Epithelial cell of alveolus of lung (primary cell): ENCODE measurements around the gene SLC37A4. TPM values are rescaled to one million over a fixed set of nuclear protein-coding genes. Genes with fewer than 3 reads are reported as not detected.

ENCODE experiments used
- total RNA-seq: library from RNA; depleted of rRNA; stranded (reverse); fragments of >200 nt; gene quantifications from 2 replicates; pipeline ENCODE4 v1.2.1, GENCODE V29; 2015

SLC37A4 gene
- total RNA-seq: 15.3 and 19.8 TPM in 2 replicates

GRCh38 chr11:119030329-119031047 is at the start of gene SLC37A4:
SLC37A4 (minus strand) TSS chr11:119030877.

GRCh38 chr11:119067371-119068222 is 36.9 kb upstream of the SLC37A4 start, which contains the start of gene VPS11:
VPS11 (plus strand) TSS chr11:119067818; CDS start chr11:119067824, 6 bp downstream.

GRCh38 chr11:119057000-119057769 is 26.5 kb upstream of the SLC37A4 start, which contains the start of gene HYOU1:
HYOU1 (minus strand) TSS chr11:119057205; CDS start chr11:119056160, 1,045 bp downstream.

DNA sequence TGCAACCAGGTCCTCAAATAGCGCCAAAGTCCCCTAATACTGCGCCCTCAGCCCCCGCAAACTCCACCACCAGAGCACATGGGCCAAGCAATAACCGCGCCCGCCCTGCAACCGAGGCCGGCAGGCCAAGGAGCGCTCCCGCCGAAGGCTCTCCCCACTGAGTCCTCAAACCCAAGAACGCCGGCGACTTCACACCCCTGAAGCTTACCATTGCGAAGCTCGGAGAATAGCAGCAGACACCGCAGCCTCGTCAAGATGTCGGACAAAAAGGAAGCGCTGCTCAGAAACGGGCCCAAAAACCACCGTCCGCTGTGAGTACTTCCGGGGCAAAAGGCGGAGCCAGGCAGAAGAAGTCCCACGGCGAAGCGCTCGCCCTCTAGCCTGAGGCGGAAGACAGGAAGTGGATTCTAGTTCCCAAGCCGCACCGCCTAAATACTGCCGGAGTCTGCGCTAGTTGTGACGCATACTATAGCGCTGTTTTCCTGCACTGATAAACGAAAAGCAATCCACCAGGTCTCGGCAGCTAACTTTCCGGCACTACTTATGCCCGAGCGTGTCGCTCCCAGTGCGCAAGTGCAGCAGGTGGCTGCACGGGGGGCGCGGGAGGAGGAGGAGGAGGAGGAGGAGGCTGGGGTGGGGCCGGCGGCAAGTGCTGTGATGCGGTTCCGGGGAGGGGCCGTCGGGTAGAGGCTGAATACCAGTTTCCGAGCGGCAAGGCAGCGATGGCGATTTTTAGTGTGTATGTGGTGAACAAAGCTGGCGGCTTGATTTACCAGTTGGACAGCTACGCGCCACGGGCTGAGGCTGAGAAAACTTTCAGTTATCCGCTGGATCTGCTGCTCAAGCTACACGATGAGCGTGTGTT is 12.4 kb downstream of the SLC37A4 start, which contains the start of the genes RPS25 and TRAPPC4:
Gene RPS25, minus strand, starts transcription at position 270 of the 865 bp plus-strand sequence. Its CDS starts 59 bp downstream, at position 211.
Gene TRAPPC4, plus strand, starts transcription at position 693 of the 865 bp plus-strand sequence. Its CDS starts 30 bp downstream, at position 723.

DNA sequence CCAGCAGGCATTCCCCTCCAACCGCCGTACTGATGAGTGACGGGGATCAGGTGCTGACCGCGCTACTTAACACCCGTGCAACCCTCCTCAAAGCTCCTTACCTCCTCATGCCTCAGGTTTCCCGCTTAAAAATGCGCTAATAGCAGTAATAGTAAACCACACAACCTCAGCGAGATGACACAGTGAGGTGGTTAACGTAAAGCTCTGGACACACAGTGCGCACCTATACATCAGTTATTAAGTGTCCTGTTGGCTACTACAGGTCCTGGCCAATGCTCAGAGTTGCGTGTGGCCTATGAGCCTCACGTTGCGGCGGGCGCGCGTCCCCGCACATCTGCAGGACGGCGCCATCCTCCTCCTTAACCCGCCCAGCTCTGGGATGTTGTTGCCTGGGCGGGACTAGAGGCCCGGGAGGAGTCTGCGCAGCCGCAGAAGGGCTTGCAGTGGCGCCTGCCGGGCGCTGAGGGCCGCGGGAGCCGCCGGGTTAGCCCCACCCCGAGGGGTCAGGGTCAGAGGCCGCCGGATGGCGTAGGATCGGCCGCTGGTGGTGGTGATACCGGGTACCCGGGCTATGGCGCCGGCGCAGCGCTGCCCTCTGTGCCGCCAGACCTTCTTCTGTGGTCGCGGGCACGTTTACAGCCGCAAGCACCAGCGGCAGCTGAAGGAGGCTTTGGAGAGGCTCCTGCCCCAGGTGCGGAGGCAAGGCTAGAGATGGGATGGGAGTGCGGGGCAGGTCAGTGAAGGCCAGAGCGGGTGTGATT is 32.9 kb downstream of the SLC37A4 start, which contains the start of gene CENATAC:
Gene CENATAC, plus strand, starts transcription at position 512 of the 761 bp plus-strand sequence. Its CDS starts 60 bp downstream, at position 572.

Other genes with a start within 250 kb of the SLC37A4 start
- gene DDX6, start 239.7 kb downstream of the SLC37A4 start, total RNA-seq: 57.4 and 128 TPM in 2 replicates
- not detected in 2 replicates for gene CXCR5, start 147.0 kb downstream of the SLC37A4 start, total RNA-seq
- 21.3 and 49.2 TPM in 2 replicates for gene BCL9L, start 105.0 kb downstream of the SLC37A4 start, total RNA-seq
- not detected in 2 replicates for gene UPK2, start 74.6 kb downstream of the SLC37A4 start, total RNA-seq
- gene FOXR1, start 59.1 kb downstream of the SLC37A4 start, total RNA-seq: not detected in 2 replicates
- gene CENATAC, start 32.7 kb downstream of the SLC37A4 start, total RNA-seq: 2.3 and 10.1 TPM in 2 replicates
- 2,402 and 3,197 TPM in 2 replicates for gene RPS25, start 12.5 kb downstream of the SLC37A4 start, total RNA-seq
- gene TRAPPC4, start 12.1 kb downstream of the SLC37A4 start, total RNA-seq: 61.6 and 139 TPM in 2 replicates
- gene HYOU1, start 26.3 kb upstream of the SLC37A4 start, total RNA-seq: 80.2 and 160 TPM in 2 replicates
- 19.5 and 20.4 TPM in 2 replicates for gene VPS11, start 36.9 kb upstream of the SLC37A4 start, total RNA-seq
- 41.4 and 51.0 TPM in 2 replicates for gene HMBS, start 54.0 kb upstream of the SLC37A4 start, total RNA-seq
- 31.3 and 32.2 TPM in 2 replicates for gene DPAGT1, start 71.0 kb upstream of the SLC37A4 start, total RNA-seq
- gene C2CD2L, start 76.5 kb upstream of the SLC37A4 start, total RNA-seq: 5.6 and 6.0 TPM in 2 replicates
- 10.1 and 15.5 TPM in 2 replicates for gene HINFP, start 90.7 kb upstream of the SLC37A4 start, total RNA-seq
- 0.26 and 0.72 TPM in 2 replicates for gene ABCG4, start 118.2 kb upstream of the SLC37A4 start, total RNA-seq
- 8.5 and 8.9 TPM in 2 replicates for gene NLRX1, start 137.8 kb upstream of the SLC37A4 start, total RNA-seq
- not detected in 2 replicates for gene NHERF4, start 154.6 kb upstream of the SLC37A4 start, total RNA-seq
- 15.8 and 16.5 TPM in 2 replicates for gene CBL, start 175.5 kb upstream of the SLC37A4 start, total RNA-seq